A549 (cell line): ENCODE results near the gene SUPT20H.

Source experiments
- BHLHE40 ChIP-seq: IDR thresholded peaks from 2 replicates; pipeline ENCODE4 v1.6.1; 2012; ENCODE audit warnings: low read depth, low read length, inconsistent platforms
- CEBPB ChIP-seq, 2 experiments: fragments of >200 bp in 1 of 2; sonication (Bioruptor Twin) in 1 of 2; formaldehyde crosslinking in 1 of 2; IDR thresholded peaks; 2 replicates each; pipeline ENCODE4 v1.6.1; 2012 to 2016
- CHD2 ChIP-seq: fragments of 150-350 bp; IDR thresholded peaks from 2 replicates; pipeline ENCODE4 v1.6.1; 2014; ENCODE audit warnings: low read length; ENCODE audit not compliant: partially characterized antibody
- HDAC2 ChIP-seq: fragments of 200-600 bp; sonication (generic); IDR thresholded peaks from 2 replicates; pipeline ENCODE4 v1.6.1; 2016
- JUNB ChIP-seq: fragments of >200 bp; sonication (Bioruptor Twin); formaldehyde crosslinking; IDR thresholded peaks from 2 replicates; pipeline ENCODE4 v1.6.1; 2016
- POLR2A ChIP-seq: IDR thresholded peaks from 2 replicates; pipeline ENCODE4 v1.6.1; 2012; ENCODE audit warnings: mild to moderate bottlenecking, low read length
- RAD21 ChIP-seq, 2 experiments: fragments of >200 bp in 1 of 2; sonication (Bioruptor Twin) in 1 of 2; formaldehyde crosslinking in 1 of 2; IDR thresholded peaks in 1 of 2; conservative IDR thresholded peaks in 1 of 2; 2 replicates in 1 of 2; 3 replicates in 1 of 2; pipeline ENCODE4 v1.6.1; 2012 to 2018; ENCODE audit warnings: inconsistent platforms in 1 of 2
- RFX5 ChIP-seq: fragments of 450-650 bp; IDR thresholded peaks from 2 replicates; pipeline ENCODE4 v1.7.1; 2014; ENCODE audit warnings: antibody characterized with exemption, mild to moderate bottlenecking, moderate library complexity
- SMC3 ChIP-seq: fragments of >200 bp; sonication (Bioruptor Twin); formaldehyde crosslinking; IDR thresholded peaks from 3 replicates; pipeline ENCODE4 v1.6.1; 2018; ENCODE audit warnings: inconsistent platforms
- SREBF2 ChIP-seq: fragments of 450-650 bp; IDR thresholded peaks from 2 replicates; pipeline ENCODE4 v1.6.1; 2014; ENCODE audit warnings: mild to moderate bottlenecking, moderate library complexity
- TF ChIP-seq, protein P1 (sequence below): fragments of >200 bp; sonication (Bioruptor Twin); formaldehyde crosslinking; IDR thresholded peaks from 3 replicates; pipeline ENCODE4 v1.5.1; 2016
- TF ChIP-seq, protein P2 (sequence below): fragments of 200-600 bp; sonication (generic); IDR thresholded peaks from 2 replicates; pipeline ENCODE4 v1.6.1; 2016; ENCODE audit warnings: antibody characterized with exemption, mild to moderate bottlenecking, moderate library complexity
- TF ChIP-seq, protein P3 (sequence below): fragments of 450-650 bp; IDR thresholded peaks from 2 replicates; pipeline ENCODE4 v1.6.1; 2014; ENCODE audit warnings: antibody characterized with exemption
- TF ChIP-seq, protein P4 (sequence below): IDR thresholded peaks from 2 replicates; pipeline ENCODE4 v1.6.1; 2012

DNA sequence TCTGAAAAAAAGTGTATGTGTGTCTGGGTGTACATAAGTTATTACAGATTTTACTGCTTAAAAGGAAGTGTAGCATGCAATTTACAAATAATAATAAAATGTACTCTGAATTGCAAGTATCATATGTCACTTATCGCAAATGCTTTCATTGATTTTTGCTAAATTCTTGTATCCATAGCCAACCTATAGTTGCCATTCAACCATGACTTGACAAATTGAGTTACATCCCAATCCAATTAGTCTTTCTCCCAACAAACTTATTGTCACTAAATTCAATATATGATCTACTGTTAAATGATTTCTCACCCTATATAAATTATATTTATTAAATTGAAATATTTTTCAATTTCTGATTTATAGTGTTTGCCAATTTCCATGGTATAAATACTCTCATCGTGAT lies 17.3 kb upstream of the SUPT20H start:
- TF ChIP-seq, protein P1, sequence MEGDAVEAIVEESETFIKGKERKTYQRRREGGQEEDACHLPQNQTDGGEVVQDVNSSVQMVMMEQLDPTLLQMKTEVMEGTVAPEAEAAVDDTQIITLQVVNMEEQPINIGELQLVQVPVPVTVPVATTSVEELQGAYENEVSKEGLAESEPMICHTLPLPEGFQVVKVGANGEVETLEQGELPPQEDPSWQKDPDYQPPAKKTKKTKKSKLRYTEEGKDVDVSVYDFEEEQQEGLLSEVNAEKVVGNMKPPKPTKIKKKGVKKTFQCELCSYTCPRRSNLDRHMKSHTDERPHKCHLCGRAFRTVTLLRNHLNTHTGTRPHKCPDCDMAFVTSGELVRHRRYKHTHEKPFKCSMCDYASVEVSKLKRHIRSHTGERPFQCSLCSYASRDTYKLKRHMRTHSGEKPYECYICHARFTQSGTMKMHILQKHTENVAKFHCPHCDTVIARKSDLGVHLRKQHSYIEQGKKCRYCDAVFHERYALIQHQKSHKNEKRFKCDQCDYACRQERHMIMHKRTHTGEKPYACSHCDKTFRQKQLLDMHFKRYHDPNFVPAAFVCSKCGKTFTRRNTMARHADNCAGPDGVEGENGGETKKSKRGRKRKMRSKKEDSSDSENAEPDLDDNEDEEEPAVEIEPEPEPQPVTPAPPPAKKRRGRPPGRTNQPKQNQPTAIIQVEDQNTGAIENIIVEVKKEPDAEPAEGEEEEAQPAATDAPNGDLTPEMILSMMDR = no peak
- no peak for TF ChIP-seq SMC3
- TF ChIP-seq JUNB = no peak
- no peak for TF ChIP-seq CEBPB (IDR thresholded peaks at IDR 0.05)
- TF ChIP-seq RFX5 = no peak
- no peak for TF ChIP-seq HDAC2
- no peak for TF ChIP-seq POLR2A
- TF ChIP-seq SREBF2 = no peak
- TF ChIP-seq, protein P2, sequence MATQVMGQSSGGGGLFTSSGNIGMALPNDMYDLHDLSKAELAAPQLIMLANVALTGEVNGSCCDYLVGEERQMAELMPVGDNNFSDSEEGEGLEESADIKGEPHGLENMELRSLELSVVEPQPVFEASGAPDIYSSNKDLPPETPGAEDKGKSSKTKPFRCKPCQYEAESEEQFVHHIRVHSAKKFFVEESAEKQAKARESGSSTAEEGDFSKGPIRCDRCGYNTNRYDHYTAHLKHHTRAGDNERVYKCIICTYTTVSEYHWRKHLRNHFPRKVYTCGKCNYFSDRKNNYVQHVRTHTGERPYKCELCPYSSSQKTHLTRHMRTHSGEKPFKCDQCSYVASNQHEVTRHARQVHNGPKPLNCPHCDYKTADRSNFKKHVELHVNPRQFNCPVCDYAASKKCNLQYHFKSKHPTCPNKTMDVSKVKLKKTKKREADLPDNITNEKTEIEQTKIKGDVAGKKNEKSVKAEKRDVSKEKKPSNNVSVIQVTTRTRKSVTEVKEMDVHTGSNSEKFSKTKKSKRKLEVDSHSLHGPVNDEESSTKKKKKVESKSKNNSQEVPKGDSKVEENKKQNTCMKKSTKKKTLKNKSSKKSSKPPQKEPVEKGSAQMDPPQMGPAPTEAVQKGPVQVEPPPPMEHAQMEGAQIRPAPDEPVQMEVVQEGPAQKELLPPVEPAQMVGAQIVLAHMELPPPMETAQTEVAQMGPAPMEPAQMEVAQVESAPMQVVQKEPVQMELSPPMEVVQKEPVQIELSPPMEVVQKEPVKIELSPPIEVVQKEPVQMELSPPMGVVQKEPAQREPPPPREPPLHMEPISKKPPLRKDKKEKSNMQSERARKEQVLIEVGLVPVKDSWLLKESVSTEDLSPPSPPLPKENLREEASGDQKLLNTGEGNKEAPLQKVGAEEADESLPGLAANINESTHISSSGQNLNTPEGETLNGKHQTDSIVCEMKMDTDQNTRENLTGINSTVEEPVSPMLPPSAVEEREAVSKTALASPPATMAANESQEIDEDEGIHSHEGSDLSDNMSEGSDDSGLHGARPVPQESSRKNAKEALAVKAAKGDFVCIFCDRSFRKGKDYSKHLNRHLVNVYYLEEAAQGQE = no peak
- no peak for TF ChIP-seq BHLHE40
- TF ChIP-seq CHD2 = no peak
- TF ChIP-seq, protein P3, sequence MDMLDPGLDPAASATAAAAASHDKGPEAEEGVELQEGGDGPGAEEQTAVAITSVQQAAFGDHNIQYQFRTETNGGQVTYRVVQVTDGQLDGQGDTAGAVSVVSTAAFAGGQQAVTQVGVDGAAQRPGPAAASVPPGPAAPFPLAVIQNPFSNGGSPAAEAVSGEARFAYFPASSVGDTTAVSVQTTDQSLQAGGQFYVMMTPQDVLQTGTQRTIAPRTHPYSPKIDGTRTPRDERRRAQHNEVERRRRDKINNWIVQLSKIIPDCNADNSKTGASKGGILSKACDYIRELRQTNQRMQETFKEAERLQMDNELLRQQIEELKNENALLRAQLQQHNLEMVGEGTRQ = no peak
- TF ChIP-seq RAD21 (conservative IDR thresholded peaks at IDR 0.05 in 1 of 2, IDR thresholded peaks at IDR 0.05 in 1 of 2) = no peak
- TF ChIP-seq, protein P4, sequence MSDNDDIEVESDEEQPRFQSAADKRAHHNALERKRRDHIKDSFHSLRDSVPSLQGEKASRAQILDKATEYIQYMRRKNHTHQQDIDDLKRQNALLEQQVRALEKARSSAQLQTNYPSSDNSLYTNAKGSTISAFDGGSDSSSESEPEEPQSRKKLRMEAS = no peak
